NT2/D1 (cell line): ENCODE results near the gene GREB1.

Experiments used
- DNase-seq: peaks from one replicate; pipeline ENCODE4 v3.0.0-alpha.2; 2011; ENCODE audit warnings: low read depth, low spot score
- H3K27me3 ChIP-seq: 2 replicates; pipeline ENCODE4 v1.6.0; 2011; ENCODE audit warnings: mild to moderate bottlenecking; ENCODE audit not compliant: insufficient read length, insufficient read depth
- H3K36me3 ChIP-seq: 2 replicates; pipeline ENCODE4 v1.6.1; 2011; ENCODE audit warnings: mild to moderate bottlenecking, low read length, mixed read lengths; ENCODE audit not compliant: insufficient read depth, insufficient read length
- H3K4me1 ChIP-seq: 2 replicates; pipeline ENCODE4 v1.5.1; 2011; ENCODE audit not compliant: insufficient read depth, insufficient read length
- H3K4me3 ChIP-seq: 2 replicates; pipeline ENCODE4 v1.5.1; 2011; ENCODE audit warnings: low read depth; ENCODE audit not compliant: insufficient read length
- H3K9ac ChIP-seq: 2 replicates; pipeline ENCODE4 v1.6.0; 2011; ENCODE audit warnings: low read depth; ENCODE audit not compliant: insufficient read length
- H3K9me3 ChIP-seq: 2 replicates; pipeline ENCODE4 v1.5.1; 2011; ENCODE audit warnings: mild to moderate bottlenecking, low read length; ENCODE audit not compliant: insufficient read depth
- SUZ12 ChIP-seq: IDR thresholded peaks from 2 replicates; pipeline ENCODE4 v1.6.1; 2011; ENCODE audit not compliant: insufficient read length, insufficient read depth; ENCODE audit errors: extremely low read depth
- YY1 ChIP-seq: IDR thresholded peaks from 2 replicates; pipeline ENCODE4 v1.6.1; 2011; ENCODE audit not compliant: insufficient read length, insufficient read depth
- ZNF274 ChIP-seq: IDR thresholded peaks from 2 replicates; pipeline ENCODE4 v1.6.1; 2011; ENCODE audit warnings: mild to moderate bottlenecking, low read depth, low read length

GREB1 gene

GRCh38 chr2:11618708-11619062 is 84.8 kb downstream of the GREB1 start:
- TF ChIP-seq ZNF274: no peak
- TF ChIP-seq YY1: no peak
- no peak for TF ChIP-seq SUZ12
- Histone ChIP-seq H3K9ac (no peak overlapping the region), H3K36me3 (peaks cover 41% of the 10 kb centered on the region), H3K27me3 (no peaks in the 10 kb centered on the region), H3K4me3 (no peak overlapping the region), H3K4me1 (peaks cover 3% of the 10 kb centered on the region), H3K9me3 (no peaks in the 10 kb centered on the region)
- DNase-seq: no peak

GRCh38 chr2:11621410-11621809 is 87.6 kb downstream of the GREB1 start:
- no peak for DNase-seq
- no peak overlapping the region for H3K4me3 ChIP-seq
- H3K36me3 ChIP-seq: peaks cover 40% of the 10 kb centered on the region
- H3K4me1 ChIP-seq: peaks cover 3% of the 10 kb centered on the region
- H3K27me3 ChIP-seq: no peaks in the 10 kb centered on the region
- no peak for TF ChIP-seq SUZ12
- TF ChIP-seq ZNF274: no peak
- TF ChIP-seq YY1: no peak
- no peaks in the 10 kb centered on the region for H3K9me3 ChIP-seq
- H3K9ac ChIP-seq: no peak overlapping the region

GRCh38 chr2:11622611-11623010 is 88.8 kb downstream of the GREB1 start:
- no peak for DNase-seq
- TF ChIP-seq SUZ12: no peak
- TF ChIP-seq ZNF274: no peak
- Histone ChIP-seq H3K9ac (no peak overlapping the region), H3K4me1 (peaks cover 3% of the 10 kb centered on the region), H3K36me3 (peaks cover 45% of the 10 kb centered on the region), H3K9me3 (peaks cover 10% of the 10 kb centered on the region; the same call in 1 of the 2 replicates), H3K27me3 (no peaks in the 10 kb centered on the region), H3K4me3 (no peak overlapping the region)

- Histone ChIP-seq H3K27me3 (no peaks in the 10 kb centered on the region), H3K9ac (no peak overlapping the region), H3K4me3 (no peak overlapping the region), H3K36me3 (peaks cover 48% of the 10 kb centered on the region), H3K4me1 (peaks cover 3% of the 10 kb centered on the region), H3K9me3 (peaks cover 10% of the 10 kb centered on the region; the same call in 1 of the 2 replicates)
- no peak for TF ChIP-seq ZNF274
- TF ChIP-seq SUZ12: no peak
- no peak for TF ChIP-seq YY1
- DNase-seq: no peak
These were observed 91.0 kb downstream of the GREB1 start for GRCh38 chr2:11624893-11625292.

GRCh38 chr2:11625671-11626070 is 91.8 kb downstream of the GREB1 start:
- peaks cover 50% of the 10 kb centered on the region for H3K36me3 ChIP-seq
- H3K4me3 ChIP-seq: no peak overlapping the region
- no peak for DNase-seq
- H3K27me3 ChIP-seq: no peaks in the 10 kb centered on the region
- peaks cover 3% of the 10 kb centered on the region for H3K4me1 ChIP-seq
- no peak overlapping the region for H3K9ac ChIP-seq
- no peak for TF ChIP-seq YY1
- no peak for TF ChIP-seq ZNF274
- TF ChIP-seq SUZ12: no peak
- H3K9me3 ChIP-seq: peaks cover 10% of the 10 kb centered on the region; the same call in 1 of the 2 replicates

GRCh38 chr2:11628675-11629074 is 94.8 kb downstream of the GREB1 start:
- Histone ChIP-seq H3K4me1 (no peaks in the 10 kb centered on the region), H3K36me3 (peaks cover 57% of the 10 kb centered on the region), H3K4me3 (no peak overlapping the region), H3K9me3 (peaks cover 10% of the 10 kb centered on the region; the same call in 1 of the 2 replicates), H3K9ac (no peak overlapping the region), H3K27me3 (no peaks in the 10 kb centered on the region)
- DNase-seq: no peak
- TF ChIP-seq YY1 (no peak), SUZ12 (no peak), ZNF274 (no peak)

GRCh38 chr2:11629215-11629614 is 95.4 kb downstream of the GREB1 start:
- peaks cover 62% of the 10 kb centered on the region for H3K36me3 ChIP-seq
- DNase-seq: no peak
- H3K4me3 ChIP-seq: no peak overlapping the region
- H3K27me3 ChIP-seq: no peaks in the 10 kb centered on the region
- TF ChIP-seq ZNF274 (no peak), SUZ12 (no peak), YY1 (no peak)
- H3K9ac ChIP-seq: no peak overlapping the region
- no peaks in the 10 kb centered on the region for H3K4me1 ChIP-seq
- peaks cover 10% of the 10 kb centered on the region; the same call in 1 of the 2 replicates for H3K9me3 ChIP-seq
